GM12878 (cell line): Measurements from ENCODE around the gene ACVR1. TPM values are rescaled to one million over a fixed set of nuclear protein-coding genes. Genes with fewer than 3 reads are reported as not detected.

Experiments used
- ATAC-seq: fragments of 200-7000 bp; cut with Tn5 transposase; 3 replicates; pipeline ENCODE4 v1.9.1; 2020; ENCODE audit warnings: mild to moderate bottlenecking, moderate library complexity
- BruUV-seq: library from RNA; stranded (reverse); fragments of 400-500 nt; replicated peaks from 2 replicates; lab custom pipeline; 2021; lab: Mats Ljungman, UMichigan
- CTCF ChIA-PET: fragments of 300-600 bp; sonication (Branson Sonifier 250); formaldehyde crosslinking; extraction: SDS; loops from one replicate; lab custom pipeline; 2021; ENCODE audit warnings: inconsistent platforms; lab: Yijun Ruan, JAX
- POLR2A ChIA-PET: fragments of 350-600 bp; formaldehyde crosslinking; extraction: SDS; loops from one replicate; lab custom pipeline; 2021; ENCODE audit warnings: inconsistent platforms; lab: Charles Lee
- RAD21 ChIA-PET: fragments of 300-600 bp; sonication (Branson Sonifier 250); formaldehyde crosslinking; loops from one replicate; lab custom pipeline; 2023; ENCODE audit warnings: antibody characterized with exemption; ENCODE audit not compliant: unreplicated experiment; lab: Charles Lee
- SMC1A ChIA-PET: fragments of 300-600 bp; sonication (Branson Sonifier 250); formaldehyde crosslinking; loops from one replicate; lab custom pipeline; 2023; ENCODE audit not compliant: unreplicated experiment, uncharacterized antibody; lab: Charles Lee
- DNase-seq: peaks from one replicate; pipeline ENCODE4 v3.0.0-alpha.2; 2011; ENCODE audit warnings: low read depth, low spot score
- FAIRE-seq: peaks from 3 replicates; lab custom pipeline; 2011; peaks lifted over from hg19 to GRCh38; lab: Jason Lieb, UNC
- H2AFZ ChIP-seq: 2 replicates; pipeline ENCODE4 v1.6.0; 2011; ENCODE audit warnings: low read depth, low read length, control low read depth; ENCODE audit not compliant: control insufficient read depth
- H3K27ac ChIP-seq: 2 replicates; pipeline ENCODE4 v1.5.1; 2011; ENCODE audit warnings: control low read depth; ENCODE audit not compliant: control insufficient read depth, insufficient read depth
- H3K27me3 ChIP-seq, 2 experiments: replicated peaks in 1 of 2; 2 replicates each; pipeline versions ENCODE4 v1.6.0 to v1.6.1; 2011; ENCODE audit warnings: low read length in 1 of 2; ENCODE audit not compliant: control insufficient read depth in 2 of 2, insufficient read depth in 2 of 2
- H3K36me3 ChIP-seq, 2 experiments: 2 replicates each; pipeline ENCODE4 v1.5.1; 2011; ENCODE audit warnings: low read length in 1 of 2; ENCODE audit not compliant: control insufficient read depth in 2 of 2, insufficient read depth in 2 of 2
- H3K4me1 ChIP-seq: 2 replicates; pipeline ENCODE4 v1.6.1; 2011; ENCODE audit warnings: mild to moderate bottlenecking, low read length, moderate library complexity, mixed read lengths; ENCODE audit not compliant: control insufficient read depth, insufficient read depth
- H3K4me2 ChIP-seq: 2 replicates; pipeline ENCODE4 v1.6.0; 2011; ENCODE audit warnings: control low read depth; ENCODE audit not compliant: control insufficient read depth, insufficient read depth
- H3K4me3 ChIP-seq: fragments of 200-600 bp; sonication (generic); 2 replicates; pipeline ENCODE4 v1.5.1; 2016
- H3K79me2 ChIP-seq: 2 replicates; pipeline ENCODE4 v1.6.0; 2011; ENCODE audit warnings: low read length; ENCODE audit not compliant: control insufficient read depth, insufficient read depth
- H3K9ac ChIP-seq: 2 replicates; pipeline ENCODE4 v1.8.0; 2011; ENCODE audit warnings: low read length, control low read depth, mixed read lengths; ENCODE audit not compliant: control insufficient read depth, insufficient read depth
- H3K9me3 ChIP-seq: replicated peaks from 3 replicates; pipeline ENCODE4 v1.5.1; 2011; ENCODE audit warnings: mild to moderate bottlenecking, low read length; ENCODE audit not compliant: control insufficient read depth, insufficient read depth
- H4K20me1 ChIP-seq: 2 replicates; pipeline ENCODE4 v1.6.0; 2011; ENCODE audit not compliant: control insufficient read depth, insufficient read depth
- CEBPB ChIP-seq, 2 experiments: fragments of 150-350 bp in 1 of 2; IDR thresholded peaks; 2 replicates each; pipeline ENCODE4 v1.6.1; 2012 to 2014; ENCODE audit warnings: low read depth in 2 of 2, low read length in 2 of 2, borderline replicate concordance in 1 of 2, inconsistent platforms in 1 of 2
- EZH2 ChIP-seq: IDR thresholded peaks from 2 replicates; pipeline ENCODE4 v1.6.1; 2012; ENCODE audit warnings: low read depth, mild to moderate bottlenecking, control low read depth, inconsistent platforms, low read length, borderline replicate concordance; ENCODE audit not compliant: control insufficient read depth
- FOXM1 ChIP-seq: IDR thresholded peaks from 2 replicates; pipeline ENCODE4 v1.6.1; 2012; ENCODE audit warnings: low read depth, mild to moderate bottlenecking, inconsistent platforms, low read length, moderate library complexity
- IKZF1 ChIP-seq: fragments of 450-650 bp; conservative IDR thresholded peaks from 2 replicates; pipeline ENCODE4 v1.6.1; 2017; ENCODE audit warnings: antibody characterized with exemption, mild to moderate bottlenecking
- JUND ChIP-seq: IDR thresholded peaks from 2 replicates; pipeline ENCODE4 v1.6.1; 2012; ENCODE audit warnings: low read depth, mild to moderate bottlenecking, low read length, improper control_type of control experiment, moderate library complexity
- NFXL1 ChIP-seq: fragments of 450-650 bp; IDR thresholded peaks from 2 replicates; pipeline ENCODE4 v1.6.1; 2017; ENCODE audit warnings: antibody characterized with exemption, mild to moderate bottlenecking, borderline replicate concordance
- NR2C2 ChIP-seq: IDR thresholded peaks from 2 replicates; pipeline ENCODE4 v1.6.1; 2011; ENCODE audit warnings: borderline replicate concordance, low read depth; ENCODE audit not compliant: control insufficient read depth, insufficient read length
- NR2F1 ChIP-seq: fragments of 450-650 bp; conservative IDR thresholded peaks from 2 replicates; pipeline ENCODE4 v1.6.1; 2017; ENCODE audit warnings: mild to moderate bottlenecking
- PAX5 ChIP-seq: IDR thresholded peaks from 2 replicates; pipeline ENCODE4 v1.6.1; 2011; ENCODE audit warnings: low read depth, low read length, borderline replicate concordance
- POU2F2 ChIP-seq: IDR thresholded peaks from 3 replicates; pipeline ENCODE4 v1.6.1; 2011; ENCODE audit warnings: low read depth, mild to moderate bottlenecking, low read length, borderline replicate concordance
- SUZ12 ChIP-seq: fragments of 200-600 bp; sonication (generic); IDR thresholded peaks from one replicate; pipeline ENCODE4 v1.6.1; 2018; ENCODE audit warnings: antibody characterized with exemption, mild to moderate bottlenecking; ENCODE audit not compliant: unreplicated experiment
- TBL1XR1 ChIP-seq: IDR thresholded peaks from 2 replicates; pipeline ENCODE4 v1.6.1; 2012; ENCODE audit warnings: low read depth, low read length, improper control_type of control experiment
- USF1 ChIP-seq: IDR thresholded peaks from 2 replicates; pipeline ENCODE4 v1.6.1; 2011; ENCODE audit warnings: borderline replicate concordance, low read depth, mild to moderate bottlenecking, moderate library complexity, mixed read lengths, low read length; ENCODE audit not compliant: insufficient read depth; ENCODE audit errors: extremely low read length
- WGBS: methylation state at CpG from one replicate; pipeline ENCODE4 v1.1.6; 2016; ENCODE audit warnings: low lambda C conversion rate; ENCODE audit not compliant: insufficient replicate concordance, insufficient coverage; ENCODE audit errors: missing lambda C conversion rate; 5-methylcytosine and 5-hydroxymethylcytosine counted together
- in situ Hi-C: fragments of 300-500 bp; cut with MboI; formaldehyde crosslinking; loops from 9 replicates; pipeline ENCODE4 v1.14.3; 2018; ENCODE audit warnings: mixed read lengths
- intact Hi-C: fragments of 100-400 bp; cut with micrococcal nuclease; formaldehyde crosslinking; loops from one replicate; pipeline ENCODE4 v1.14.2; 2022; ENCODE audit not compliant: unreplicated experiment
- polyA plus RNA-seq, 11 experiments: library from polyadenylated mRNA; depleted of rRNA in 4 of 11; unstranded in 6 of 11; stranded (reverse) in 5 of 11; fragments of >200 nt; fragmentation: Nextera tagmentation in 4 of 11; fragmentation: Illumina TruSeq in 1 of 11; extraction: Ambion mirVana in 4 of 11; extraction: Trizol in 1 of 11; gene quantifications; 1 replicate in 1 of 11; 2 replicates in 10 of 11; pipeline versions ENCODE4 v1.2.1 to v1.2.3, GENCODE V29; 2011 to 2016; ENCODE audit warnings: inconsistent platforms in 2 of 11, missing spikeins in 2 of 11, low read depth in 1 of 11
- total RNA-seq, 4 experiments: library from RNA; depleted of rRNA in 3 of 4; stranded (reverse); fragments of >200 nt in 3 of 4; fragmentation: Illumina TruSeq in 1 of 4; extraction: Trizol in 1 of 4; gene quantifications; 2 replicates each; pipeline versions ENCODE4 v1.2.1 to v1.2.3, GENCODE V29; 2013 to 2021
- TF ChIP-seq, protein P1 (sequence below): fragments of 450-650 bp; IDR thresholded peaks from 2 replicates; pipeline ENCODE4 v1.6.1; 2017; ENCODE audit warnings: mild to moderate bottlenecking

ACVR1 gene
- total and polyA plus RNA-seq, 10 of the 15 experiments (the other 5 are each of a cell fraction or from before 2014, with no cell fraction given) = 0.06 to 0.24 (median 0.14) TPM; not detected in 4

DNA sequence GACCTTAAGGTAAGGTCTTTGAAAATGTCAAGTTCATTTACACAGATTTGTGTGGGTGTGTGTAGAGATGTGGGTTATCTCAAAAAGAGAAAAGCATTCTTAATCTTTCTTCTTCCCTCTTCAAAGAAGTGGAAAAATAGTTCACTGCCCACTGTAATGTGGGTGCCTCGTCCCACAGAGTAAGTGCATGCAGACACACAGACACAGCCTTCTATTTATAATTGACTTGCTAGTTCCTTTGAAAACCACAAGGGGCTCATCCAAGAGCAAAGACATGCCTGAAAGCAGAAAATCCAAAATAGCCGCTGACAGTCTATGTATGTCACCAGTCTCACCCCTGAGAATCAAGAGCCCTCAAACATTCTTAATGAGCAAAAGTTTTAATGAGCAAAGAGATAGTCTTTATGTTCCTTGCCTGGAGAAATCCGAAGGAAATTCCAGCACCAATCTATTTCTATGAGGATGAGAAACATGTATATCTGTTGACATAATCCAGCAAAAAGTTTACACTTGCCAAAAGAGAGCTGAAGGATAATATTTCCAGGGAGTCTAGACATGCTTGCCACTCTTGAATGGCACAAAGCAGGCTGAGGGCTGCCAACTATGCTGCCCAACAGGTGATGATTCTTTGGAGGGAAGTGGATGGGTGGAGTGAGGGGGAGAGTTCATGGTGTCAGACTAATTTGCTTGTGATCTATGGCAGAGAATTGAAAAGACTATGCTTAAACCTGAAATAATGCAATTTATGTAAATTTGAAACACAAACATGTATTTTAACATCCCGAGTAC is 93.9 kb downstream of the ACVR1 start (continued):
- TF ChIP-seq IKZF1 = no peak

GRCh38 chr2:157780211-157780610 is 95.9 kb downstream of the ACVR1 start:
- Histone ChIP-seq H3K9me3 (no peaks in the 10 kb centered on the region), H3K4me2 (no peak overlapping the region), H3K4me3 (no peak overlapping the region), H2AFZ (no peak overlapping the region), H3K36me3 (no peaks in the 10 kb centered on the region), H3K27me3 (peaks cover 0 to 1% of the 10 kb centered on the region in 2 experiments; a peak in 3 of 4 replicates), H3K4me1 (no peaks in the 10 kb centered on the region), H3K27ac (no peak overlapping the region), H4K20me1 (no peaks in the 10 kb centered on the region), H3K9ac (no peak overlapping the region), H3K79me2 (no peaks in the 10 kb centered on the region)
- intact Hi-C loops = no loop called here
- ChIA-PET SMC1A (interaction anchor here (0.6 to 0.8 kb wide), 2 partner anchors 15 to 164 kb away, joined by 3 read pairs; no protein-coding TSS in a partner anchor), POLR2A (no interaction called here), CTCF (interaction anchor here (0.6 to 1.2 kb wide), 4 partner anchors 182 to 1086 kb away, joined by 3 read pairs; no protein-coding TSS in a partner anchor), RAD21 (no interaction called here)
- no peak for DNase-seq
- no TSS peak for BruUV-seq
- in situ Hi-C loops = no loop called here
- WGBS = 9% methylated on average over 9 of the region's 9 CpGs
- FAIRE-seq = no peak
- TF ChIP-seq NR2F1 (no peak), TBL1XR1 (no peak), FOXM1 (no peak), PAX5 (no peak), JUND (no peak), CEBPB (IDR thresholded peaks at IDR 0.05; ENCODE audit: borderline replicate concordance in 1 of 2, low read depth in 2 of 2, low read length in 2 of 2) (no peak), NR2C2 (no peak), EZH2 (no peak), POU2F2 (no peak), SUZ12 (no peak), USF1 (no peak), NFXL1 (no peak)
- TF ChIP-seq, protein P1, sequence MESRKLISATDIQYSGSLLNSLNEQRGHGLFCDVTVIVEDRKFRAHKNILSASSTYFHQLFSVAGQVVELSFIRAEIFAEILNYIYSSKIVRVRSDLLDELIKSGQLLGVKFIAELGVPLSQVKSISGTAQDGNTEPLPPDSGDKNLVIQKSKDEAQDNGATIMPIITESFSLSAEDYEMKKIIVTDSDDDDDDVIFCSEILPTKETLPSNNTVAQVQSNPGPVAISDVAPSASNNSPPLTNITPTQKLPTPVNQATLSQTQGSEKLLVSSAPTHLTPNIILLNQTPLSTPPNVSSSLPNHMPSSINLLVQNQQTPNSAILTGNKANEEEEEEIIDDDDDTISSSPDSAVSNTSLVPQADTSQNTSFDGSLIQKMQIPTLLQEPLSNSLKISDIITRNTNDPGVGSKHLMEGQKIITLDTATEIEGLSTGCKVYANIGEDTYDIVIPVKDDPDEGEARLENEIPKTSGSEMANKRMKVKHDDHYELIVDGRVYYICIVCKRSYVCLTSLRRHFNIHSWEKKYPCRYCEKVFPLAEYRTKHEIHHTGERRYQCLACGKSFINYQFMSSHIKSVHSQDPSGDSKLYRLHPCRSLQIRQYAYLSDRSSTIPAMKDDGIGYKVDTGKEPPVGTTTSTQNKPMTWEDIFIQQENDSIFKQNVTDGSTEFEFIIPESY = no peak
- no peak for ATAC-seq
